ENCODE data around the gene GRM5.
"Not testable (repeated sequence)": the region's sequence is repeated elsewhere in the genome, so short reads cannot be mapped to it uniquely, and the experiment has no call there.

Gene GRM5

DNA sequence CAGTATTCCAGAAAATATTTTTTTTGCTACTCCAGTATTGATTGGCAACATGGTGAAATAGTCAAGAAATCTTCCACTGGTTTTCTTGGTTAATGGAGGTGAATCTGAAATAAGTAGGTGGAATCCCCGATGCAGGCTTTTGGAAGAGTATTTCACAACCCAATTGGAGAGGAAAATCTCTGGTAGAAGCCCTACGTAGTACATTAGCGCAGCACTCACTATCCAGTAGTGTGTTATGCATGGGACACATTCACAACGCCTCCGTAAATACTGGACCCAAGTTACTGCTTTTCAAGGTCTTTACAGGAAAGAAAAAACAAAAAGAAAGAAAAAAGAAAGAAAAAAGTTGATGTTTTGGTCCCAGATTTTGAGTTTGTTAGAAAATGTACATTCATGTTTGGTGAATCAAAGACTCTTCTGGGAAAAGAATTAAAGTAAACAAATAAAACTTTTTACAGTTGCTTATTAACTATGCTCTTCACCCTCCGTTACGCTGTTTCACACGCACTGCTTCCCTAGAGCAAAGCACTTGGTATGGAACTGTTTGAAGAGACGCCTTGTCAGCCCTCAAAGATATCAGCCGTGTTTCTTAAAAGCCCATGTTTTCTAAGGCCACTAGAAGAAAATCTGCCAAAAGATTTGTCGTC, 557.9 kb downstream of the GRM5 start:
- no peak for DNase-seq (ENCODE audit: low read depth in 2 of 2)

DNA sequence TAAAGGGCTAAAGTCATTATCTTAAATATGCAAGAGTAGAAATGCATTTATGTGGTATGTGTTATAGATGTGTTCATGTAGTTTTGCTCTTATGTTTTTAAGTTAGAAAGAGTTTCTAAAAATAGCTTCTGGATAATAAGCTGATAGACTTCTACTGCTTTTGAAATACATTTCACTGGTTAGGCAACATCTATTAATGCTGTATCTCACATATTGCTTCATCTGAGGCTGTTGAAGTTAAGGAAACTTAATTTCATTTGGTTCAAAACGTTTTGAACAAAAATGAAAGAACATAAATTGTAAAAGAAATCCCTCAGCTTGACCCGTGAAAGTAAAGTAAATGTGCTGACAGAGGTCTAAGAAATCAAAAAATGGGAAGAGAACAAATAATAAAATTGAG, 564.2 kb downstream of the GRM5 start:
- DNase-seq (ENCODE audit: low read depth in 2 of 2), result no peak

GRCh38 chr11:88495836-88496235, 569.9 kb downstream of the GRM5 start:
- no peak for DNase-seq (ENCODE audit: low read depth in 2 of 2)

- no peak for DNase-seq (ENCODE audit: low read depth in 2 of 2)
Observed at GRCh38 chr11:88494848-88495247, 570.9 kb downstream of the GRM5 start.

- DNase-seq (ENCODE audit: low read depth in 2 of 2), result no peak
Observed at GRCh38 chr11:88491674-88492073, 574.1 kb downstream of the GRM5 start.

- DNase-seq (ENCODE audit: low read depth in 2 of 2), result no peak
Observed at GRCh38 chr11:88489030-88489429, 576.8 kb downstream of the GRM5 start.

DNA sequence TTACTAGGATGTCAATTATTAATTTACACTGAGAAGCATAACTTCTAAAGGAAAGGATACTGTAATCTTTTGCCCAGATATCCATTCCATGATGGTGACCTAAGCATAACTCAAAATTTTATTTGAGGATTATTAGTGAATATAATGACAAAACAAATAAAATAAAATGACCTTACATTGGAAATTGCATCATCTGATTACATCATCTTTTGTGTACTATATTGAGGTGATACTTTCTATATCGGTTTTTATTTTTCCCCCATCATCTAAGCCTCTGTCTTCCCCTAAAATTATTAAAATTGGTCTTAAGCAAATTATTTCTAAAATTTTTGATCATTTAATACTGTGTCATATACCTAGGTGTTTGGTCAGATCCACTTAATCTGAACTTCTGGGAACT, 578.1 kb downstream of the GRM5 start:
- DNase-seq (ENCODE audit: low read depth in 2 of 2), result no peak

DNA sequence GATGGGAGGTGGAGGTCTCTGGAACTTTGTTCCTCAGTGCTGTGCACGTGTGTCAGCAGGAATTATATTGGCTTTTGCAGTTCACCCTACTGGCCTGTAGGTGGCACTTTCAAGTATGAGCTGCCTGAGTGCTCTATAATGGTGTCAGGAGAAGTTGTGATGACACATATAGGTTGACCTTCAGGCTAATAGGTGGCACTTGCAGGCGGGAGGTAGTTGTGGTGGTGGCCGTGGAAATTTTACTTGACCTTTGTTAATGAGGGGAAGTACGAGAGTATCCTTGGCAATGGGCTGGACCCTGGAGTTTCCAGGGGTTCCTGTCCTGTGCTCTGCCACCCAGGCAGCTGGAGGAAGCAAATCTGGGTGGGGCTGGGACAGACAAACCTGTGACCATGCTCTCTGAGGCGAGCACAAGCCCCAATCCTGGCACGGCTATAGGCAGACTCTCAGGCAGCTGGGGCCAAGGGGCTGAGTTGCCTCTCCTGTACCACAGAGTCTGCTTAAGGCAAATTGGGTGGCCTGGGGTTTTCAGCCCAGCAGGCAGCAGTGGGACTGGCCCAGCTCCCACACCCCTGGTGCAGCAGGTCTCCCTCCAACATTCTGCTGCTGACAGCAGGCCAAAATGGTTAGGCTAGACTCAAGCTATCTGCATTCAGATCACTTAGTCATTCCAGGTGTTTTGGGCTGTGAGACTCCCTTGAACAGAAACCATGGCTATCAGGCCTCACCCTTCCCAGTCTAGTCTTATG, 580.7 kb downstream of the GRM5 start:
- DNase-seq (ENCODE audit: low read depth in 2 of 2), result no peak

GRCh38 chr11:88482871-88483301, 582.9 kb downstream of the GRM5 start:
- DNase-seq (ENCODE audit: low read depth in 2 of 2), result no peak

DNA sequence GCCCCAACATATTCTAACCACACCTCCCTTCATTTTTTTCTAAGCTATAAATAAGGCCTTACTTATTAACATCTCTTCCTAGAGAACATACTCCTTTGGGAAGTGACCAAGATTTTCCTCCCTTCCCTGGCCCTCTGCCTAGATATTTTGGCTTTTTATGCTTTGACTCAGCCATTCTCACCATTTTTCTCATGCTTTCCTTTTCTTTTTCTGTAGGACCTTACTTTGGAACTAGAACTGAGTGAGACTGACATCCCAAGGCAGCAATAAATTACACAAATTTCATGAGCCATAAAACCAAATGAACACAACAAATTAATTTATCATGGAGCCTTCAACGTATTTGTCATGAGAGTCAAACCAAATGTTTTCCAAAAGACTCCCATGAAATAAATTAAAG, 585.6 kb downstream of the GRM5 start:
- DNase-seq (ENCODE audit: low read depth in 2 of 2), result no peak

DNA sequence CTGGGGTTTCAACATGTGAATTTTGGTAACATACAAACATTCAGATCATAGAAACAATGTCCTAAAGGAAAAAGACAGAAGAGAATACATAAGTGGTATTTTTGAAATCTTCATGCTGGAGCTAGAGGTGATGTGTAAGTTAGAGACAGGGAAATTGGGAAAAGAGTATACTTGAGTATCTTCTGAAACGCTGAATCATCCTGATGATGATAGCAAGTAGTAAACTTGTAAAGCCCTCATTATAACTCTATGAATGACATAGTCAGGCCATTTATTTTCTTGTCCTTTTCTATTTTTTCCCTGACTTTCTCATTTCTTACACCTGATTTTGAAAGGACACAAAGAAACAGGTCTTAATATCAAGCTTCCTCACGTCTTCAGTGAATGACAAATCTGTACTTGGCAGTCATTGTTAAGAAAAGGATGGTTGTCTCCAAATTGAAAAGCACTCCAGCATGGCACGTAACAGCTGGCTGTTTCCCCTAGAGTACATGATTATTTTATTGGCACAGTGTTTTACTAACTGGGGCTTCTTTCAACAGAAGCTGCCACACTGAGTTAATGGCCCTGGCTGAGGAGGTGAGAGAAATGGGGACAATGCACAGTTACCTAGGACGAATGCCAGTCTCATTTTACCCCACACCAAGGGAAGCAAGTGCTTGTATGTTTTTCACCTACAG, 587.5 kb downstream of the GRM5 start:
- no peak for DNase-seq (ENCODE audit: low read depth in 2 of 2)

GRCh38 chr11:88475991-88476418, 589.8 kb downstream of the GRM5 start:
- no peak for DNase-seq (ENCODE audit: low read depth in 2 of 2)

DNA sequence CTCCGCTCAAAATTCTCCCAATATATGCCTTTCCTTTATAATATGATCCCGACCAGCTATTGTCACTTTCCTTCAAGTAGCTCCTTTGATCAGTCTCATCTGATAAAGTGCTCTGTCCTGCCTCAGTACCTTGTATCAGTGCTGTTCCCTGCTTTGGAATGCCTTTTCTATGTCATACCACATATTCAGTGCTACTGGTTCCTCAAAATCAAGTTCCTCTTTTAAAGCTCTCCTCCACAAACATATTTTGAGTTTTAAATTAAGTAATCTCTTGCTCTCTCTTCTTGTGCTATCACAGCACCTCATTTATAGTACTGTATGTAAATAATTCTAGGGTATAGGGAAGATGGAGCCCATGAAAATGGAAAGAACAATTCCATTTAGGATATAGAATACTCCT, 591.1 kb downstream of the GRM5 start:
- no peak for DNase-seq (ENCODE audit: low read depth in 2 of 2)

DNA sequence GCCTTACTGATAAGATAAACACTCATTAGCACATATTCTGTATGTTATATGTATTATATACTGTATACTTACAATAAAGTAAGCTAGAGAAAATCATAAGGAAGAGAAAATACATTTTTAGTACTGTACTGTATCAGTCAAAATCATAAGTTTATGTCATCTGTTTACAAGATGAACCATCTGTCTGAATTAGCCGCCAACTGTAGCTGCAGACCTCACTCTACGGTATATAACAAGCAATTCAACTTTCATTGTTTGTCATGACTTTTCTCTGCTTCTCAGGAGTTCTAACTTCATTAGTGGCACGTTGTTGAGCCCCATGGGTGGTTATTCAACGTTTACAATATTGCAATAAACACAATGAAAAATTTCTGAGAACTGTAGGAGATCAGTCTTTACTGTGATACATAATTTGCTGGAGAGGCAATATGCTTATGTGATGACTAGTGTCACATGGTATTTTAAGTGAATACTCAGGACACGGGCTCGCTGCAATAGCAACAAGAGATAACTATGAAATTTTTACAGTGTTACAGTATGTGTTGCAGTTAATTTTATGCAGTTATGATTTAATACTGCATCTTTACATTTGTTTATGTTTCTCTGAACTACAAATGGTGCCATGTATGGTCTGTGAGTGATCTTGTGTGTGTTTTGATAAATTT, 596.1 kb downstream of the GRM5 start:
- no peak for DNase-seq (ENCODE audit: low read depth in 2 of 2)

DNA sequence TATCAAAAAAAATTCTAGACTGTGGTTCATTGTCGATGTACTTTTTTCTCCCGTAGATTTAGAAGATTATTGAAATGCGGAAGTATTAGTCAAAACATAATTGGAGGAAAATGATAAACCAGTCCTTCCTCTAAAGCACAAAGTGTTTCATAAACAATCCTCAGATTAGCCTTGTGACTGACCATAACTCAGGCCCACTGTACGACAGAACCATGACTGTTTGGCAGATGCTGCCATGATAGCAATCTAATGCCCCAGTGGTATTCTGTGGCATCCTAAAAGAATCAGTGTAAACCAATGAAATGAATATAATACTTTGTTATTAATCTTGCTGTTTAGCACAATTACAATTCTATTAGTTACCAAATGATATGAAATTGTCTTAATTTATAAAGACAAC, 601.3 kb downstream of the GRM5 start:
- no peak for DNase-seq (ENCODE audit: low read depth in 2 of 2)

- not testable (repeated sequence) for DNase-seq (ENCODE audit: low read depth in 2 of 2)
Observed at GRCh38 chr11:88463301-88463700, 602.5 kb downstream of the GRM5 start.

- not testable (repeated sequence) for DNase-seq (ENCODE audit: low read depth in 2 of 2)
Observed at GRCh38 chr11:88458047-88458446, 607.7 kb downstream of the GRM5 start.

DNA sequence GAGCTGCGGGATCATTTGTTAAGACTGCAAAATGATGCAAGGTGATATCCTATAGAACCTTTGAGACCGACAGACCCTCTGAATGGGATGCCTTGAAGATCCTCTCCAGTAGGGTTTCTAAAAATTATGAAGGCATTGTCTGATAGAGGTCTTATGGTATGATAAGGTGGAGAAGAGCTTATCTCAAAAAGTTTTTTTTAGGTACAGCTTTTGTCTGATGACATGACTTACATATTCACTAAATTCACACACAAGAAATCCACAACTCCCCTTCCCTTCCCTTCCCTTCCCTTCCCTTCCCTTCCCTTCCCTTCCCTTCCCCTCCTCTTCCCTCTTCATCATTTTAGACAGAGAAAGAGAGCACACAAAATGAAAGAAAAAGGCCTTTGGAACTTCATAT, 609.8 kb downstream of the GRM5 start:
- no peak for DNase-seq (ENCODE audit: low read depth in 2 of 2)

- no peak for DNase-seq (ENCODE audit: low read depth in 2 of 2)
Observed at GRCh38 chr11:88454881-88455280, 610.9 kb downstream of the GRM5 start.
